Sigmoid colon (tissue), 7 donors: Measurements from ENCODE around the gene VMAC. TPM values are rescaled to one million over a fixed set of nuclear protein-coding genes. Genes with fewer than 3 reads are reported as not detected.

Experiments used
- DNase-seq: peaks from one replicate; pipeline ENCODE4 v3.0.0-alpha.2; 2019
- H3K27ac ChIP-seq, 4 donors: fragments of 200-600 bp; sonication (generic); one replicate each; pipeline ENCODE4 v1.5.1; 2016 to 2019; ENCODE audit warnings: mild to moderate bottlenecking in 1 of 4
- H3K27me3 ChIP-seq, 3 donors: fragments of 200-600 bp; sonication (generic); one replicate each; pipeline ENCODE4 v1.5.1; 2019; ENCODE audit warnings: mild to moderate bottlenecking in 1 of 3
- H3K36me3 ChIP-seq, 4 donors: fragments of 200-600 bp; sonication (generic); one replicate each; pipeline ENCODE4 v1.5.1; 2016 to 2019
- H3K4me1 ChIP-seq, 4 donors: fragments of 200-600 bp; sonication (generic); one replicate each; pipeline ENCODE4 v1.5.1; 2017 to 2019
- H3K4me3 ChIP-seq, 4 donors: fragments of 200-600 bp; sonication (generic); one replicate each; pipeline ENCODE4 v1.5.1; 2017 to 2019; ENCODE audit warnings: mild to moderate bottlenecking in 2 of 4, moderate library complexity in 1 of 4
- H3K9me3 ChIP-seq, 4 donors: fragments of 200-600 bp in 3 of 4; sonication (generic) in 3 of 4; one replicate each; pipeline versions ENCODE4 v1.5.1 to v1.6.1; 2013 to 2019
- CTCF ChIP-seq, 4 experiments: fragments of 450-650 bp in 3 of 4; fragments of 200-600 bp in 1 of 4; IDR thresholded peaks; one replicate each; pipeline ENCODE4 v1.5.1; 2016 to 2019; ENCODE audit warnings: antibody characterized with exemption in 4 of 4, mild to moderate bottlenecking in 3 of 4, moderate library complexity in 2 of 4
- EP300 ChIP-seq, 4 donors: sonication (generic); formaldehyde crosslinking; IDR thresholded peaks; one replicate each; pipeline ENCODE4 v1.6.1; 2017; ENCODE audit warnings: antibody characterized with exemption in 4 of 4
- POLR2A ChIP-seq, 2 donors: fragments of 450-650 bp; IDR thresholded peaks; one replicate each; pipeline ENCODE4 v1.6.1; 2016; ENCODE audit warnings: antibody characterized with exemption in 2 of 2, mild to moderate bottlenecking in 2 of 2, moderate library complexity in 2 of 2
- POLR2AphosphoS5 ChIP-seq, 4 donors: sonication (generic); formaldehyde crosslinking; IDR thresholded peaks; one replicate each; pipeline ENCODE4 v1.6.1; 2017; ENCODE audit warnings: antibody characterized with exemption in 4 of 4
- WGBS, 2 donors: extraction: QIAGEN DNeasy Blood & Tissue Kit; methylation state at CpG; one replicate each; pipeline ENCODE4 v1.1.7; 2013; 5-methylcytosine and 5-hydroxymethylcytosine counted together
- intact Hi-C: fragments of 100-400 bp; cut with DNase I; formaldehyde crosslinking; loops from one replicate; pipeline ENCODE4 v1.15.1; 2023
- polyA plus RNA-seq, 3 donors: library from polyadenylated mRNA; stranded (reverse); fragments of 200-250 nt; gene quantifications; one replicate each; pipeline ENCODE4 v1.2.3, GENCODE V29; 2013
- total RNA-seq, 4 donors: library from RNA; depleted of rRNA; stranded (reverse); fragments of >200 nt; gene quantifications; one replicate each; pipeline ENCODE4 v1.1.0, GENCODE V29; 2016
- donor health status: healthy with polysubstance abuse.
- donor health status: Bipolar disorder and iron deficiency.
- donor health status: healthy.

The VMAC gene
- total and polyA plus RNA-seq, 7 donors: 1.6 to 14.4 (median 6.4) TPM

GRCh38 chr19:5897189-5897969 is 7.3 kb upstream of the VMAC start:
- no peak for DNase-seq
- Histone ChIP-seq H3K4me3 (no peak overlapping the region), H3K9me3 (no peaks in the 10 kb centered on the region), H3K36me3 (peaks cover 6 to 45% (median 12%) of the 10 kb centered on the region in 4 donors), H3K27me3 (no peaks in the 10 kb centered on the region), H3K27ac (peak overlapping the region in 1 of 4 donors; percentile 7), H3K4me1 (peaks cover 0 to 13% (median 11%) of the 10 kb centered on the region in 4 donors)
- TF ChIP-seq EP300 (IDR thresholded peaks at IDR 0.05) (no peak), POLR2A (IDR thresholded peaks at IDR 0.05) (no peak), CTCF (IDR thresholded peaks at IDR 0.05) (no peak)
- intact Hi-C loops: no loop called here
- 93 to 95% methylated on average over 30 of the region's 30 CpGs for WGBS, 2 donors

GRCh38 chr19:5899728-5900526 is 4.7 kb upstream of the VMAC start:
- TF ChIP-seq CTCF (IDR thresholded peaks at IDR 0.05) (no peak), POLR2A (IDR thresholded peaks at IDR 0.05) (no peak), EP300 (IDR thresholded peaks at IDR 0.05) (no peak), POLR2AphosphoS5 (IDR thresholded peaks at IDR 0.05) (no peak)
- H3K27me3 ChIP-seq: no peaks in the 10 kb centered on the region
- H3K4me1 ChIP-seq: peaks cover 0 to 21% (median 15%) of the 10 kb centered on the region in 4 donors
- H3K36me3 ChIP-seq: peaks cover 6 to 35% (median 12%) of the 10 kb centered on the region in 4 donors
- 89 to 93% methylated on average over 13 of the region's 13 CpGs for WGBS, 2 donors
- no peak overlapping the region for H3K27ac ChIP-seq
- no peaks in the 10 kb centered on the region for H3K9me3 ChIP-seq
- intact Hi-C loops: loop anchor here (5.0 kb wide), 1 partner anchor 208 kb away; the partner anchor contains the start of gene RPL36
- no peak for DNase-seq
- H3K4me3 ChIP-seq: no peak overlapping the region

DNA sequence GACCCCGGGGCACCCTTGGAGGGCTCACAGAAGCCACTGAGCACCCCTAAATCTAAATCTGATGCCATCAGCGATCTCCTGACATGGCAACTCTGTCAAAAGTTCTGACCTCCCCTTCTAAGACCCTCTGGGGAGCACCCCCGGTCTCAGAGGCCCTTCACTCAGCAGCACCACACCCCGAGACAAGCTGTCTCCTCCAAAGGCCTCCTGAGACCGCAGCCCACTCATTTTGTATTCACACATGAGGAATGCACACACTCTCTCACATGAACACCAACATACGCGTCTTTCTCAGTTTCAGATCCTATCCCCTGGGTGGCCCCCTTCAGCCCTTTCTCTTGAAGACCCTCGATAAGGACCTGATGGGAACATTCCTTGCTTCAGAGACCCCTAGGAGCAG is 3.7 kb upstream of the VMAC start:
- 90 to 91% methylated on average over 8 of the region's 8 CpGs for WGBS, 2 donors
- H3K4me1 ChIP-seq: peaks cover 0 to 31% (median 25%) of the 10 kb centered on the region in 4 donors

More for the DNA sequence above, 3.7 kb upstream of the VMAC start:
- Histone ChIP-seq H3K27me3 (no peaks in the 10 kb centered on the region), H3K27ac (no peak overlapping the region), H3K9me3 (no peaks in the 10 kb centered on the region), H3K4me3 (no peak overlapping the region), H3K36me3 (peaks cover 0 to 25% (median 5%) of the 10 kb centered on the region in 4 donors)
- no peak for DNase-seq
- intact Hi-C loops: loop anchor here (5.0 kb wide), 1 partner anchor 209 kb away; the partner anchor contains the start of gene RPL36
- TF ChIP-seq POLR2AphosphoS5 (IDR thresholded peaks at IDR 0.05): no peak
- no peak for TF ChIP-seq POLR2A (IDR thresholded peaks at IDR 0.05)
- no peak for TF ChIP-seq CTCF (IDR thresholded peaks at IDR 0.05)
- no peak for TF ChIP-seq EP300 (IDR thresholded peaks at IDR 0.05)
